Measurements from ENCODE around the gene FEM1B. TPM values are rescaled to one million over a fixed set of nuclear protein-coding genes. Genes with fewer than 3 reads are reported as not detected.

Gene FEM1B
- total RNA-seq, 1 donor from 2014 or later, result 20.2 TPM

DNA sequence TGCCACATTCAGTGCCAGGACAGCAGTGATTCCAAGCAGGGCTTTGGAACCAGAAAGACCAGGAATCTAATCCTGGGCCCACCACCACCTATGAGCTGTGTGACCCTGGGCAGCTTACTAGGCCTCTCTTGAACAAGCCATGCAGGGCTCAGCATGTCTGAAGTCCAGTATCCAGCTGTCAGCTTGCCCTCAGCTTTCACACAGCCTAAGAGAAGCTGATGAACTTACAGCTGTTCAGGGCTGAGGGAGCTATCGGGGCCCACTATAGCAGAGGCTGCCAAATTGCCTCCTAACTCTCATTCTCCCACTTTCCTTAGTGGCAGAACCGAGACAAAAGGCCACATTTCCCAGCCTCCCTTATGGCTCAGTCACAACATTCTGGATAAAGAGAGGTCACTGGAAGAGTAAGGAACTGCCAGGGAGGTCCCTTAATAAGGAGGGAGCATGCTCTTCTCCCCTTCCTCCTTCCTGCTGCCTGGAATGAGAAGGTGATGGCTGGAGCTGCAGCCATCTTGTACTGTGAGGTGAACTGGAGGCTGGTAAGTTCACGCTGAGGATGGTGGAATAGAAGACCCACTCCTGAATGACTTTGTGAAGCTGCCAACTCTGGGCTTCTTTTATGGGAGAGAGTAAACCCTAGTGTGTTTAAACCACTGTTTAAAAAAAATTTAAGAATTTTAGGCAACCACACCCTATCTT is 34.5 kb downstream of the FEM1B start:
- DNase-seq (ENCODE audit: low read depth), result no peak
- TF ChIP-seq, protein P1, sequence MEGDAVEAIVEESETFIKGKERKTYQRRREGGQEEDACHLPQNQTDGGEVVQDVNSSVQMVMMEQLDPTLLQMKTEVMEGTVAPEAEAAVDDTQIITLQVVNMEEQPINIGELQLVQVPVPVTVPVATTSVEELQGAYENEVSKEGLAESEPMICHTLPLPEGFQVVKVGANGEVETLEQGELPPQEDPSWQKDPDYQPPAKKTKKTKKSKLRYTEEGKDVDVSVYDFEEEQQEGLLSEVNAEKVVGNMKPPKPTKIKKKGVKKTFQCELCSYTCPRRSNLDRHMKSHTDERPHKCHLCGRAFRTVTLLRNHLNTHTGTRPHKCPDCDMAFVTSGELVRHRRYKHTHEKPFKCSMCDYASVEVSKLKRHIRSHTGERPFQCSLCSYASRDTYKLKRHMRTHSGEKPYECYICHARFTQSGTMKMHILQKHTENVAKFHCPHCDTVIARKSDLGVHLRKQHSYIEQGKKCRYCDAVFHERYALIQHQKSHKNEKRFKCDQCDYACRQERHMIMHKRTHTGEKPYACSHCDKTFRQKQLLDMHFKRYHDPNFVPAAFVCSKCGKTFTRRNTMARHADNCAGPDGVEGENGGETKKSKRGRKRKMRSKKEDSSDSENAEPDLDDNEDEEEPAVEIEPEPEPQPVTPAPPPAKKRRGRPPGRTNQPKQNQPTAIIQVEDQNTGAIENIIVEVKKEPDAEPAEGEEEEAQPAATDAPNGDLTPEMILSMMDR (conservative IDR thresholded peaks at IDR 0.05; ENCODE audit: low read depth, low read length), result no peak
- no peak overlapping the region for H3K4me3 ChIP-seq (ENCODE audit: low read depth, low read length)

DNA sequence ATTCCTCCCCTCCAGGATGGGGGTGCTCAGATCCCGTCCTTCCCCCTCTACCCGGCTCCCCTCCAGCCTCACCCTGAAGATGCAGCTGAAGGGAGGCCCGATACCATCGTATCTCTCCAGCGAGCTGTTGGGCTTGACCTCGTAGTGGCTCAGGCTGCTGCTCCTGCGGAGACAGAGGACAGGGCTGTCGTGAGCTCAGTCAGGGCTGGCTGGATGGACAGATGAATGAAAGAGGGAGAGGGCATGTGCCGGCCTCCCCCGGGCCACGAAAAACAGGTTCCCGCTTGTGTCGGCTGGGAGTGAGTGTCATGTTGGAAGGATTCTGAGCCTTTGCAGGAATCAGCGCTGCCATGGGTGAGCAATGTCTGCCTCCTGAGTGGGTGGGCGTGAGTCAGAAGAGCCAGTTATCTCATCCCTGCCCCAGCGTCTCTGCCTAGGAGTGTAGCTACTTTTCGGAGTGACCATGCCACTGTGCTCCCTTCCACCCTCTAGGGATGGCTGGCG is 35.2 kb downstream of the FEM1B start:
- no peak for DNase-seq (ENCODE audit: low read depth)
- H3K4me3 ChIP-seq (ENCODE audit: low read depth, low read length), result no peak overlapping the region
- TF ChIP-seq, protein P1 (conservative IDR thresholded peaks at IDR 0.05; ENCODE audit: low read depth, low read length), result no peak

DNA sequence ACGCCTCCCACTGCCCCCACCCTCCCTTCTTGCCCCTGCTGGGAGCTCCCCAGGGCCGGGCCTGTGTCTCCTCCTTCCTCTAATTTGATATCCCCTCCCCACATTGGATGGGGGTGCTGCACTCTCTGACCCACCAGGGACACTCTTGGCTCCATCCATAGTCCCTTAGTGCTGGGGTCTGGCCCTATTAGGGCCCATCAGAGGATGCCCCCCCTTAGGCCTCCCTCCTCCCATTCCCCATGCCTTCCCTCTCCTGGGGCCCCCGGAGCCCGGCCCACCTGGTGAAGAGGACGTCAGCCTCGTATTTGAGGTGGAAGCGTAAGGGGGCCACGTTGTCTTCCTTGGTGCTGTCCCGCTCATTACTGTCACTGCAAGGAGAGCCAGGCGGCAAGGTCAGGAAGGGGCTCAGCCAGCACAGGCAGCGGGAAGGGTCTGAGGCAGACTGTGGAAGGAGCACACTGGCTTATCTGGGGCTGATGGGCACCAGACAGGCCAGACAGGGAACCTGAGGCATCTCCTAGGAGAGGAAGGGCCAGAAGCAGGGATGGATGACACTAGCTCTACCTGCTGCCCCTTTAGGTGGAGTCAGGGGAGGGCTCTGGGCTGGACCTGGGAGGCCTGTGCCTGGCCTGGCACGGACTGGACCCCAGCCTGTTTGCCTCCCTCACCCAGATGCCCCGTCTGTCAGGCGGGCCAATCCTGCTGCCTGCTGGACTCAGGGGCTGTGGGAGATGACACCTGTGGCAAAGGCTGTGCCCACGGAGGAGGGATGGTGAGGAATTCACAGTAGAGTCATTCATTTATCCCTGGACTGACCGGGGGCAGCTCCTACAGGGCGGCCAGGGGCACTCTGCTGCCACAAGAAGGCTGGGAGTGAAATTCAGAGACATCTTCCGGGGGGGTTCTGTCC is 36.2 kb downstream of the FEM1B start:
- TF ChIP-seq, protein P1 (conservative IDR thresholded peaks at IDR 0.05; ENCODE audit: low read depth, low read length), result no peak

DNA sequence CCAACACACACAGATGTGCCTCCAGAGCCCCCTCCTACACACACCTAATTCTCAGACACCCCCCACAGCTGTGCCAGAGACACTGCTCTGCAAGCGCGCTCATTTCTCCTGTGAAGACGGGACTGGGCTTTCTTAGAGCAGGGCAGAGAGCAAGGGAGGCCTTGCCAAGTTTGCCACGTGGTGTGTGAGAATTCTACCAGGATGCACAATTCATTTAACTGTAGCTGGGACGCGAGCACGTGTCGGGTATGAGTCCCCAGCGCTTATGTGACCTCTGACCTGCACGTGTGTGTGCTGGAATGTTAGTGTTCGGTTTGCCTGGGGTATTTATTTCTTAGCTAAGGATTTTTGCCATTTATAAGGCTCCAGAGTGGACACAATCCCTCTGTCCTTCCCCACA is 37.0 kb downstream of the FEM1B start:
- TF ChIP-seq, protein P1 (conservative IDR thresholded peaks at IDR 0.05; ENCODE audit: low read depth, low read length), result no peak
- DNase-seq (ENCODE audit: low read depth), result no peak
- H3K4me3 ChIP-seq (ENCODE audit: low read depth, low read length), result no peak overlapping the region

More for the DNA sequence above, 36.2 kb downstream of the FEM1B start:
- no peak for DNase-seq (ENCODE audit: low read depth)
- H3K4me3 ChIP-seq (ENCODE audit: low read depth, low read length), result no peak overlapping the region

DNA sequence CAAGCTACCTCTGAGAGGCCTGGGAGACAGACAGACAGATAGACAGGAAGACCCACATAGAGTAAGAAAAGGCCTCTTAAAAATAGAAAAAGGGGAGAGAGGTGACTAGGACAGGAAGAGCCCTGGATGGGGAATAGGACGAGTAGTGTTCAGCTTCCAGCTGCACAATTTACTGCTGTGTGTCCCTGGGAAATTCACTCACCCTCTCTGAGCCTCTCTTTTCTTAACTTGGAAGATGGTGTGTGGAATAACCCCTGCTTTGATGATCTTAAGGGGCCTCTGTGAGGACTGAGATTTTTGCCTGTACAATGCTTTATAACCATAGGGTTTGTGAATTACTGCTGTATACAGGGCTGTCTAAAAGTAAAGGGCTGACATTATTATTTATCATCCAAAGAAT is 37.5 kb downstream of the FEM1B start:
- TF ChIP-seq, protein P1 (conservative IDR thresholded peaks at IDR 0.05; ENCODE audit: low read depth, low read length), result no peak
- H3K4me3 ChIP-seq (ENCODE audit: low read depth, low read length), result no peak overlapping the region

DNA sequence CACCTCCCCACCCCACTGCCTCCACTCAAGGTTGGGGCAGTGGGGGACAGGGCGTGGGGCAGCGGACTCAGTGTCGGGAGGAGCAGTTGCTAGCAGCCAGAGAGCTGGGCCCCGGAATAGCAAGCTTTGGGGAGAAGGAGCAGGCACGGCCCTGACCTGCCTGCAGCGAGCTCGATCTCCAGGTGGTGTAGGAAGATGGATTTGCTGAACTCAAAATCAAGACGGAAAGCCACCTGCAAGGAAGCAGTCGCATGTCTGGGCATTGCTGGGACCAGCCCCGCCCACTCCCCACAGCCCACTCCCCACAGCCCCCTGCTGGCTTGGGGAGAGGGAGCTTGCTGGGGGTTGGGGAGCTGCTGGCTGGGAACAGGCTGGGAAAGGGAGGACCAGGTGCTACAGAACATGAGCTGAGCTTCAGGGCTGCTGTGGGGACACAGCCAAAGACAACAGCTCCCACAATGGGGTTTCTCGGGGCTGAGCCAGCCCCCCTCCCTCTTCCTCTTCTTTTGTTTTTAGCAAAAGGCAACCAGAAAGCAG is 38.0 kb downstream of the FEM1B start:
- TF ChIP-seq, protein P1 (conservative IDR thresholded peaks at IDR 0.05; ENCODE audit: low read depth, low read length), result no peak
- no peak for DNase-seq (ENCODE audit: low read depth)
- no peak overlapping the region for H3K4me3 ChIP-seq (ENCODE audit: low read depth, low read length)

More for the DNA sequence above, 37.5 kb downstream of the FEM1B start:
- DNase-seq (ENCODE audit: low read depth), result no peak
